ENCODE measurements around the gene EPOP. TPM values are rescaled to one million over a fixed set of nuclear protein-coding genes. Genes with fewer than 3 reads are reported as not detected.

EPOP gene
- total and polyA plus RNA-seq, 4 donors: 0.40 to 2.8 (median 2.2) TPM

- peaks cover 20 to 85% (median 45%) of the 10 kb centered on the region in 4 donors for H3K36me3 ChIP-seq (ENCODE audit: control insufficient read depth in 4 of 4, insufficient read depth in 4 of 4, low read length in 4 of 4)
- 95 to 96% methylated on average over 18 of the region's 18 CpGs for WGBS, 2 donors
Measured at GRCh38 chr17:38716368-38717005, 41.7 kb upstream of the EPOP start.

DNA sequence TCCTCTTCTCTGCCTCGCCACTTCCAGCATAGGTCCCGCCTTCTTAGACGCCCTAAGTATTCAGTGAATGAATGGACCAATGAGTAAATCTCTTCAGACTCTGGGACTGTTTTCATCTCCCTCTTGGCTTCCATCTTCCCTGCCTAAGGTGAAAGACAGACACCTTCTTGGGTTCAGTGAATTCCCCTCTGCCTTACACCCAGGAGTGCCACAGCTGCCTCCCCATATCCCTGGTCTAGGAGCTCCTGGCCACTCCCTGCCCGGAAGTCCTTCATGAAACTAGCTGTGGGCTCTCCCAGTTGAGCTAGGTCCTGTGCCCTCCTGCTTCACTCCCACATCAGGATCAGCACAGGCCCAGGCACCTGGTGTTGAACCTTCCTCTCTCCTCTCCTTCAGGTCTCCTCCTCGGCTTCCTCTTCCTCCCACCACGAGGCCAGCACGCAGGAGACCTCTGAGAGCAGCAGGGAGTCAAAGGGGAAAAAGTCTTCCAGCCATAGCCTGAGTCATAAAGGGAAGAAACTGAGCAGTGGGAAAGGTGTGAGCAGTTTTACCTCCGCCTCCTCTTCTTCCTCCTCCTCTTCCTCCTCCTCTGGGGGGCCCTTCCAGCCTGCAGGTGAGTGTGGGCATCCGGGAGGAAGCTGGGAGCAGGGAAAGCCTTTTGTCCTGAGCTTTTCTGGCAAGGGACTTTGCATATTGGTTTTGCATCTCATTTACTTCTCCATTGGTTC, 40.6 kb upstream of the EPOP start:
- Histone ChIP-seq H3K4me1 (ENCODE audit: control insufficient read depth in 5 of 5, insufficient read depth in 5 of 5, low read length in 5 of 5) (peaks cover 0 to 4% (median 0%) of the 10 kb centered on the region in 5 donors), H3K36me3 (ENCODE audit: control insufficient read depth in 4 of 4, insufficient read depth in 4 of 4, low read length in 4 of 4) (peaks cover 20 to 81% (median 37%) of the 10 kb centered on the region in 4 donors), H3K9me3 (ENCODE audit: control insufficient read depth in 4 of 4, insufficient read depth in 3 of 4, low read length in 3 of 4) (no peaks in the 10 kb centered on the region), H3K4me3 (no peak overlapping the region), H3K27me3 (ENCODE audit: control insufficient read depth in 3 of 3, insufficient read depth in 3 of 3, low read length in 2 of 3) (no peaks in the 10 kb centered on the region), H3K9ac (ENCODE audit: insufficient read depth in 1 of 2, low read length in 2 of 2) (no peak overlapping the region), H3K27ac (ENCODE audit: low read depth in 1 of 2, low read length in 1 of 2) (no peak overlapping the region)
- ATAC-seq (ENCODE audit: insufficient read depth, low FRiP score): no peak
- DNase-seq: no peak
- TF ChIP-seq CTCF (IDR thresholded peaks at IDR 0.05; ENCODE audit: control extremely low read depth, extremely low read depth): no peak
- 84 to 88% methylated on average over 9 of the region's 9 CpGs for WGBS, 2 donors

More at GRCh38 chr17:38716368-38717005, 41.7 kb upstream of the EPOP start:
- TF ChIP-seq CTCF (IDR thresholded peaks at IDR 0.05; ENCODE audit: control extremely low read depth, extremely low read depth): no peak
- no peak overlapping the region for H3K9ac ChIP-seq (ENCODE audit: insufficient read depth in 1 of 2, low read length in 2 of 2)
- no peaks in the 10 kb centered on the region for H3K9me3 ChIP-seq (ENCODE audit: control insufficient read depth in 4 of 4, insufficient read depth in 3 of 4, low read length in 3 of 4)
- no peaks in the 10 kb centered on the region for H3K27me3 ChIP-seq (ENCODE audit: control insufficient read depth in 3 of 3, insufficient read depth in 3 of 3, low read length in 2 of 3)
- H3K27ac ChIP-seq (ENCODE audit: low read depth in 1 of 2, low read length in 1 of 2): no peak overlapping the region
- H3K4me1 ChIP-seq (ENCODE audit: control insufficient read depth in 5 of 5, insufficient read depth in 5 of 5, low read length in 5 of 5): peaks cover 0 to 5% (median 0%) of the 10 kb centered on the region in 5 donors
- H3K4me3 ChIP-seq: no peak overlapping the region
- no peak for DNase-seq
- no peak for ATAC-seq (ENCODE audit: insufficient read depth, low FRiP score)

DNA sequence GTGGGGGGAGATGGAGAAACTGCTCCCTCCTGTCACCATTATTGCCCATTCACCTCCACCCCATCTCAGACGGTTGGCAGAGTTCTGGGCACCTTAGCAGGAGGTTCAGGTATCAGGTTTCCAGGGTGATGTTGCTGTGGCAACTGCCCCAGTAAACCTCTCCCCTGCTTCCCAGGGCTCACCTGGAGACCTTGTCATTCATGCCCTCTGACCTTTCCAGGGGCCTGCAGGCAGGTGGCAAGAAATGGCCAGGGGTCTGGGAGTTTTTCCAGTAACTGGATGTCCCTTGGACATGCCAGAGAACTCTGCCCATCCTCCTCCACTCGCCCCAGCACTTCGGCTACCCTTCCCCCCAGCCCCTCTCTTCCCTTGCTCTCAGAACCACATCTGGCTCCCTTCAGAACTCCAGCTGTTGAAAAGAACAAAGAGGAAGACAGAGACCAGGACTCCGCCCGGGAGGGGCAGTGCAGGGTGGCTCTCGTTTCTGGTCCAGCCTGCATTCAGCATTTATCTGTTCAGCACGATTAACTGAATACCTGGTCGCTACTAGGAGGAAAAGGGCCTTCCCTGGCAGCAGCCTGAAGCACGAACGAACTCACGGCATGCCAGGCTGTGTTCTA, 38.8 kb upstream of the EPOP start:
- WGBS, 2 donors: 77 to 86% methylated on average over 11 of the region's 11 CpGs
- Histone ChIP-seq H3K36me3 (ENCODE audit: control insufficient read depth in 4 of 4, insufficient read depth in 4 of 4, low read length in 4 of 4) (peaks cover 20 to 76% (median 42%) of the 10 kb centered on the region in 4 donors), H3K27ac (ENCODE audit: low read depth in 1 of 2, low read length in 1 of 2) (peak overlapping the region in 1 of 2 donors; percentile 8), H3K4me3 (no peak overlapping the region), H3K4me1 (ENCODE audit: control insufficient read depth in 5 of 5, insufficient read depth in 5 of 5, low read length in 5 of 5) (peaks cover 0 to 4% (median 0%) of the 10 kb centered on the region in 5 donors), H3K27me3 (ENCODE audit: control insufficient read depth in 3 of 3, insufficient read depth in 3 of 3, low read length in 2 of 3) (no peaks in the 10 kb centered on the region), H3K9me3 (ENCODE audit: control insufficient read depth in 4 of 4, insufficient read depth in 3 of 4, low read length in 3 of 4) (no peaks in the 10 kb centered on the region), H3K9ac (ENCODE audit: insufficient read depth in 1 of 2, low read length in 2 of 2) (no peak overlapping the region)
- no peak for TF ChIP-seq CTCF (IDR thresholded peaks at IDR 0.05; ENCODE audit: control extremely low read depth, extremely low read depth)
- ATAC-seq (ENCODE audit: insufficient read depth, low FRiP score) (no peak), DNase-seq (no peak)

Data from lung (tissue), 12 donors.